Measurements from ENCODE around the gene STAG1. TPM values are rescaled to one million over a fixed set of nuclear protein-coding genes. Genes with fewer than 3 reads are reported as not detected.

The STAG1 gene
- total RNA-seq, 1 experiment from 2014 or later: 34.6 TPM

GRCh38 chr3:136631424-136631823, 120.8 kb downstream of the STAG1 start:
- H3K4me1 Mint-ChIP-seq: peaks cover 19 to 21% of the 10 kb centered on the region in 2 experiments

More at GRCh38 chr3:136631424-136631823, 120.8 kb downstream of the STAG1 start:
- H3K27ac Mint-ChIP-seq: no peak overlapping the region; a peak in 1 of 7 replicates
- Histone ChIP-seq H2AK5ac (ENCODE audit: insufficient read length, low read length) (no peak overlapping the region), H3K4ac (ENCODE audit: low read depth, low read length) (no peak overlapping the region), H3K27me3 (ENCODE audit: insufficient read depth, low read length) (no peaks in the 10 kb centered on the region), H3K79me2 (ENCODE audit: insufficient read depth, low read length) (0 out of 2 replicates have a peak, but pooled peaks cover 3% of the 10 kb centered on the region), H3K79me1 (ENCODE audit: insufficient read depth, low read depth, low read length, poor library complexity, severe bottlenecking) (peaks cover 2% of the 10 kb centered on the region), H2AFZ (ENCODE audit: low read length) (no peak overlapping the region), H4K91ac (ENCODE audit: insufficient read length, low read depth, low read length) (no peak overlapping the region), H2BK5ac (ENCODE audit: insufficient read length, low read length) (no peak overlapping the region), H3K4me2 (ENCODE audit: insufficient read depth, insufficient read length, low read length) (no peak overlapping the region), H4K20me1 (ENCODE audit: control insufficient read depth, insufficient read depth, insufficient read length) (no peaks in the 10 kb centered on the region), H3K56ac (ENCODE audit: insufficient read length, low read depth, low read length) (no peak overlapping the region), H4K8ac (replicated peaks; ENCODE audit: insufficient read length, low read depth, low read length) (no peak overlapping the region), H3K23me2 (ENCODE audit: insufficient read length, low read depth, low read length, poor library complexity, severe bottlenecking) (no peaks in the 10 kb centered on the region), H3K18ac (ENCODE audit: insufficient read length, low read depth, low read length) (no peak overlapping the region), H2BK12ac (ENCODE audit: insufficient read length, low read depth, low read length) (no peak overlapping the region), H2BK120ac (ENCODE audit: low read depth, low read length, poor library complexity, severe bottlenecking) (no peak overlapping the region), H4K5ac (ENCODE audit: insufficient read length, low read depth, low read length) (no peak overlapping the region), H3K27ac (ENCODE audit: insufficient read length, low read depth, low read length) (no peak overlapping the region), H3K9me3 (ENCODE audit: control insufficient read depth, low read depth, low read length) (no peaks in the 10 kb centered on the region), H3K14ac (ENCODE audit: insufficient read depth, low read length) (no peak overlapping the region), H3K9ac (ENCODE audit: extremely low read depth, insufficient read length, low read length) (no peak overlapping the region), H3K4me1 (ENCODE audit: insufficient read depth, low read length) (no peaks in the 10 kb centered on the region; the same call in 1 of the 2 replicates), H3T11ph (ENCODE audit: low read length) (no peak overlapping the region), H3K23ac (ENCODE audit: insufficient read length, low read depth, low read length) (no peak overlapping the region), H2BK20ac (ENCODE audit: low read depth, low read length, poor library complexity, severe bottlenecking) (no peak overlapping the region), H2BK15ac (ENCODE audit: low read depth, low read length) (no peak overlapping the region)
- WGBS (ENCODE audit: extremely low coverage, insufficient read length, low lambda C conversion rate): no CpG with 5 or more reads among the region's 5 CpGs
- no peaks in the 10 kb centered on the region for H3K27me3 Mint-ChIP-seq (ENCODE audit: low read depth)
- no peaks in the 10 kb centered on the region for H3K9me3 Mint-ChIP-seq
- no peak overlapping the region for H3K4me3 Mint-ChIP-seq
- H3K36me3 Mint-ChIP-seq (ENCODE audit: insufficient read depth in 1 of 3, low read depth in 3 of 3): peaks cover 2 to 7% (median 2%) of the 10 kb centered on the region in 3 experiments; a peak in 2 of 7 replicates
- TF ChIP-seq CTCF (conservative IDR thresholded peaks at IDR 0.05): no peak
- no peak for DNase-seq

Data from H9 (cell line).